ENCODE results near the gene DENND6A. TPM values are rescaled to one million over a fixed set of nuclear protein-coding genes. Genes with fewer than 3 reads are reported as not detected.
"Not testable (repeated sequence)": the region's sequence is repeated elsewhere in the genome, so short reads cannot be mapped to it uniquely, and the experiment has no call there.

DENND6A gene
- total RNA-seq, 4 donors from 2014 or later: 15.2 to 36.3 (median 24.5) TPM

DNA sequence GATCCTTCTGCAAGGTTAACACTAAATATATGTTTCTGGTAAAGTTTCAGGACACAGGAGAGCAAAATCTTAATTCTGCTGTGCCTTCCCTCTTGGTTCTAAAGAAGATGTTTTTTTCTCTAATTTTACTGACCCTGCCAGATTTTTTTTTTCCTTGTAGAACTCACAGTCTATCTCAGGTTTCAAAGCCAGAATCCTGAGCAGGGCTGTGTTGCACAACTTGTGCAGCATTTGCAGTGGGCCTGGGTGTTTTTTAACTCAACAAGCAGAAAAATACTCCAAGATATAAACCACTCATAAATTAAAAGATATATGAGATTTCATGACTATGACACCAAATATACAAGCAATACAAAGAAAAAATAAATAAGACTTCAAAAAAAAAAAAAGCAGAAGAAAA, 55.5 kb downstream of the DENND6A start:
- TF ChIP-seq POLR2A (IDR thresholded peaks at IDR 0.05): no peak
- TF ChIP-seq, protein P1, sequence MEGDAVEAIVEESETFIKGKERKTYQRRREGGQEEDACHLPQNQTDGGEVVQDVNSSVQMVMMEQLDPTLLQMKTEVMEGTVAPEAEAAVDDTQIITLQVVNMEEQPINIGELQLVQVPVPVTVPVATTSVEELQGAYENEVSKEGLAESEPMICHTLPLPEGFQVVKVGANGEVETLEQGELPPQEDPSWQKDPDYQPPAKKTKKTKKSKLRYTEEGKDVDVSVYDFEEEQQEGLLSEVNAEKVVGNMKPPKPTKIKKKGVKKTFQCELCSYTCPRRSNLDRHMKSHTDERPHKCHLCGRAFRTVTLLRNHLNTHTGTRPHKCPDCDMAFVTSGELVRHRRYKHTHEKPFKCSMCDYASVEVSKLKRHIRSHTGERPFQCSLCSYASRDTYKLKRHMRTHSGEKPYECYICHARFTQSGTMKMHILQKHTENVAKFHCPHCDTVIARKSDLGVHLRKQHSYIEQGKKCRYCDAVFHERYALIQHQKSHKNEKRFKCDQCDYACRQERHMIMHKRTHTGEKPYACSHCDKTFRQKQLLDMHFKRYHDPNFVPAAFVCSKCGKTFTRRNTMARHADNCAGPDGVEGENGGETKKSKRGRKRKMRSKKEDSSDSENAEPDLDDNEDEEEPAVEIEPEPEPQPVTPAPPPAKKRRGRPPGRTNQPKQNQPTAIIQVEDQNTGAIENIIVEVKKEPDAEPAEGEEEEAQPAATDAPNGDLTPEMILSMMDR (IDR thresholded peaks at IDR 0.05): no peak
- Histone ChIP-seq H3K4me3 (no peak overlapping the region), H3K4me1 (no peaks in the 10 kb centered on the region), H3K9me3 (no peaks in the 10 kb centered on the region), H3K36me3 (peaks cover 0 to 85% (median 0%) of the 10 kb centered on the region in 3 donors), H3K27ac (no peak overlapping the region), H3K27me3 (no peaks in the 10 kb centered on the region)
- DNase-seq: no peak

DNA sequence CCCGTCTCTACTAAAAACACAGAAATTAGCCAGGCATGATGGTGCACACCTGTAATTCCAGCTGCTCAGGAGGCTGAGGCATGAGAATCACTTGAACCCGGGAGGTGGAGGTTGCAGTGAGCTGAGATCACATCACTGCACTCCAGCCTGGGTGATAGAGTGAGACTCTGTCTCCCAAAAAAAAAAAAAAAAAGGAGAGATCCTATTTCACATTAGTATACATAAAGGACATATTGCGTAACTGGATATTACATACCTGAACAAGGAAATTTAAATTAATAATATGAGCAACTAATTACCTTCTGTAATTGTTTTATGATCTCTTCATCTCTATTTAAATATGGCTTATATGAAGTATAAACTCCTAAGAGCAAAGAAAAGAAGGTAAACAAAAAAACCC, 58.6 kb downstream of the DENND6A start:
- not testable (repeated sequence) for H3K27ac ChIP-seq, H3K27me3 ChIP-seq, H3K9me3 ChIP-seq, H3K4me1 ChIP-seq, DNase-seq, H3K4me3 ChIP-seq
- peaks cover 0 to 84% (median 0%) of the 10 kb centered on the region in 3 donors for H3K36me3 ChIP-seq

DNA sequence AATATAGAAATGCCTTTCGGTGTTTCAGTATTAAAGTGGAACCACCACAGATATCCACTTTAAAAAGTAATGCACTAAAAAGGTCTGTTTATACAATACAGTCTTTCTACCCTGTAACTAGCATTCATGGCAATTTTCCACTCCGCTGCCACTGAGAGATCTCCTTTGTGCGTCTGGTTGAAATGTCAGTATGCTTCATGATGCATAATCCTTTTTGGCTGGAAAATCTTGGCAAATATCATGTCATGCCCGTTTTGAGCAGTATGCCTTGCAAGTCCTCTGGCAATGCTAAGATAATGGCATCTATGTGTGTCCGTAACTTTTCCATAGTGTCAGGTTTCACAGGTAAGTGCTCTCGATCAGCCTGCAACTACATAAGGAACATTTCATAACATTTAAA, 64.9 kb downstream of the DENND6A start:
- H3K4me1 ChIP-seq: no peaks in the 10 kb centered on the region
- peaks cover 0 to 94% (median 0%) of the 10 kb centered on the region in 3 donors for H3K36me3 ChIP-seq
- H3K27me3 ChIP-seq: no peaks in the 10 kb centered on the region
- H3K4me3 ChIP-seq: no peak overlapping the region
- H3K9me3 ChIP-seq: no peaks in the 10 kb centered on the region
- no peak for DNase-seq
- no peak overlapping the region for H3K27ac ChIP-seq
- no peak for TF ChIP-seq POLR2A (IDR thresholded peaks at IDR 0.05)
- TF ChIP-seq, protein P1 (IDR thresholded peaks at IDR 0.05): no peak

DNA sequence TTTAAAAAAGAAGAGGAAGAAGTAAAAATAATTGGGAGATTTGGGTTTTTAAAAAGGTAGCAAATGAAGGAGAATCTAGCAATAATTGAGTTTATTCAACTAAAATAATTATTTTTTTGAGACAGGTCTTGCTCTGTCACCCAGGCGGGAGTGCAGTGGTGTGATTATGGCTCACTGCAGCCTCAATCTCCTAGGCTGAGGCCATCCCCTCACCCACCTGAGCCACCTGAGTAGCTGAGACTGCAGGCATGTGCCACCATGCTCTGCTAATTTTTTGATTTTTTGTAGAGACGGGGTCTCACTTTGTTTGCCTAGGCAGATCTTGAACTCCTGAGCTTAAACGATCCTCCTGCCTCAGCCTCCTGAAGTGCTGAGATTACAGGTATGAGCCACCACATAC, 68.1 kb downstream of the DENND6A start:
- TF ChIP-seq POLR2A (IDR thresholded peaks at IDR 0.05): no peak
- TF ChIP-seq, protein P1 (IDR thresholded peaks at IDR 0.05): no peak
- Histone ChIP-seq H3K27ac (no peak overlapping the region), H3K4me3 (no peak overlapping the region), H3K4me1 (no peaks in the 10 kb centered on the region), H3K27me3 (no peaks in the 10 kb centered on the region), H3K9me3 (no peaks in the 10 kb centered on the region), H3K36me3 (peaks cover 0 to 73% (median 0%) of the 10 kb centered on the region in 3 donors)
- no peak for DNase-seq

DNA sequence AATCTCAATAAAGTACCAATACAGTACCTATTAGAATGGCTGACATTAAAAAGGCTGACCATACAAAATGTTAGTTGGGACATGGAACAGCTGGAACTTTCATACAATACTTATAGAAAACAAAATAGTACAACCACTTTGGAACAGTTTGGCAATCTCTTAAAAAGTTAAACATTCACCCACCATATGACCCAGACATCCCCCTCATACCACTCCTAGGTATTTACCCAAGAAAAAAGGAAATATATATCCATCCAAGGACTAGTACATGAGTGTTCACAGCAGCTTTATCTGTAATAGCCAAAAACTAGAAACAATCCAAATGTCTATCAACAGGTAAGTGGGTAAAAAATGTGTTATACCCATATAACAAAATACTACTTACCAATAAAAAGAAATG, 70.5 kb downstream of the DENND6A start:
- no peak for DNase-seq
- Histone ChIP-seq H3K27me3 (no peaks in the 10 kb centered on the region), H3K9me3 (no peaks in the 10 kb centered on the region), H3K36me3 (peaks cover 0 to 49% (median 0%) of the 10 kb centered on the region in 3 donors), H3K27ac (no peak overlapping the region), H3K4me1 (no peaks in the 10 kb centered on the region), H3K4me3 (no peak overlapping the region)
- no peak for TF ChIP-seq POLR2A (IDR thresholded peaks at IDR 0.05)
- TF ChIP-seq, protein P1 (IDR thresholded peaks at IDR 0.05): no peak

DNA sequence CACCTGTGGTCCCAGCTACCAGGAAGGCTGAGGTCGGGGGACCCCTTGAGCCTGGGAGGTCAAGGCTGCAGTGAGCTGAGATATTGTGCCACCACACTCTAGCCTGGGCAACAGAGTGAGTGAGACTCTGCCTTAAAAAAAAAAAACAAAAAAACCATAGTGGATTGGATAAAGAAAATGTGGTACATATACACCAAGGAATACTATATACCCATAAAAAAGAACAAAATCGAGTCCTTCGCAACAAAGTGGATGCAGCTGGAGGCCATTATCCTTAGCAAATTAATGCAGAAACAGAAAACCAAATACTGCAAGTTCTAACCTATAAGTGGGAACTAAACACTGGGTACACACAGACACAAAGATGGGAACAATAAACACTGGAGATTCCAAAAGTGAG, 75.1 kb downstream of the DENND6A start:
- no peak for DNase-seq
- Histone ChIP-seq H3K27me3 (no peaks in the 10 kb centered on the region), H3K4me3 (no peak overlapping the region), H3K27ac (no peak overlapping the region), H3K36me3 (peaks cover 0 to 4% (median 0%) of the 10 kb centered on the region in 3 donors), H3K9me3 (no peaks in the 10 kb centered on the region), H3K4me1 (no peaks in the 10 kb centered on the region)
- TF ChIP-seq, protein P1 (IDR thresholded peaks at IDR 0.05): no peak
- TF ChIP-seq POLR2A (IDR thresholded peaks at IDR 0.05): no peak

Data from Peyer's patch (tissue), 4 donors.